HFF-Myc (cell line): Measurements from ENCODE around the gene MAGOH.

Experiments
- DNase-seq: peaks from one replicate; pipeline ENCODE4 v3.0.0-alpha.2; 2011; ENCODE audit warnings: low read depth; ENCODE audit errors: extremely low read depth
- H3K4me3 ChIP-seq: replicated peaks from 2 replicates; pipeline ENCODE4 v1.5.1; 2011; ENCODE audit warnings: low read depth, mild to moderate bottlenecking, control low read depth, low read length
- CTCF ChIP-seq: IDR thresholded peaks from 2 replicates; pipeline ENCODE4 v1.5.1; 2012; ENCODE audit warnings: mild to moderate bottlenecking, low read depth, low read length, control low read depth; ENCODE audit errors: missing control alignments

MAGOH gene

GRCh38 chr1:53203466-53203865 is 34.9 kb downstream of the MAGOH start:
- no peak for DNase-seq
- TF ChIP-seq CTCF, result no peak
- H3K4me3 ChIP-seq, result no peak overlapping the region

GRCh38 chr1:53198241-53198651 is 40.1 kb downstream of the MAGOH start:
- no peak for DNase-seq
- peak overlapping the region; percentile 88 for H3K4me3 ChIP-seq
- TF ChIP-seq CTCF, result no peak

GRCh38 chr1:53197291-53198200 is 40.8 kb downstream of the MAGOH start:
- no peak for TF ChIP-seq CTCF
- peak overlapping the region; percentile 88 for H3K4me3 ChIP-seq
- DNase-seq, result no peak

GRCh38 chr1:53196485-53197290 is 41.6 kb downstream of the MAGOH start, which contains the start of gene CPT2:
TSS of gene CPT2 (plus strand) at chr1:53196824. CDS start at chr1:53196944, 120 bp downstream.
- DNase-seq, result peak; percentile 72
- TF ChIP-seq CTCF, result no peak
- H3K4me3 ChIP-seq, result peak within 1 kb of the TSS; percentile 88

- no peak for DNase-seq
- peak overlapping the region; percentile 88 for H3K4me3 ChIP-seq
- no peak for TF ChIP-seq CTCF
Observed at GRCh38 chr1:53196017-53196484, 42.3 kb downstream of the MAGOH start.

GRCh38 chr1:53195246-53196016 is 42.9 kb downstream of the MAGOH start:
- no peak overlapping the region for H3K4me3 ChIP-seq
- DNase-seq, result no peak
- no peak for TF ChIP-seq CTCF
